HepG2 (cell line): ENCODE data around the gene BRD2. TPM values are rescaled to one million over a fixed set of nuclear protein-coding genes. Genes with fewer than 3 reads are reported as not detected.

Experiments used
- FOXA3 ChIP-seq: IDR thresholded peaks from 2 replicates; pipeline ENCODE4 v1.6.1; 2016; ENCODE audit warnings: missing genetic modification reagents, missing compliant biosample characterization
- KDM2A ChIP-seq: sonication (generic); formaldehyde crosslinking; IDR thresholded peaks from 2 replicates; pipeline ENCODE4 v1.4.0; 2020; ENCODE audit warnings: low read depth, missing genetic modification reagents, borderline replicate concordance
- MEIS1 ChIP-seq: sonication (generic); formaldehyde crosslinking; IDR thresholded peaks from 2 replicates; pipeline ENCODE4 v1.9.0; 2021; ENCODE audit warnings: mild to moderate bottlenecking, missing genetic modification reagents, moderate library complexity, borderline replicate concordance
- MIXL1 ChIP-seq: IDR thresholded peaks from 2 replicates; pipeline ENCODE4 v1.6.1; 2016
- NFE2L1 ChIP-seq: sonication (generic); formaldehyde crosslinking; IDR thresholded peaks from 2 replicates; pipeline ENCODE4 v1.4.0; 2020; ENCODE audit warnings: missing genetic modification reagents, mild to moderate bottlenecking, borderline replicate concordance
- POGZ ChIP-seq: sonication (generic); formaldehyde crosslinking; IDR thresholded peaks from 2 replicates; pipeline ENCODE4 v1.4.0; 2020; ENCODE audit warnings: mild to moderate bottlenecking, missing genetic modification reagents
- SPEN ChIP-seq: sonication (generic); formaldehyde crosslinking; IDR thresholded peaks from 2 replicates; pipeline ENCODE4 v1.5.1; 2020; ENCODE audit warnings: low read depth, mild to moderate bottlenecking, missing genetic modification reagents
- XRCC5 ChIP-seq: fragments of 200-400 bp; formaldehyde crosslinking; optimal IDR thresholded peaks from 2 replicates; pipeline ENCODE3; 2017; ENCODE audit warnings: mild to moderate bottlenecking, low read length
- ZNF337 ChIP-seq: sonication (generic); formaldehyde crosslinking; IDR thresholded peaks from 2 replicates; pipeline ENCODE4 v1.5.1; 2020; ENCODE audit warnings: missing genetic modification reagents, low read depth, mild to moderate bottlenecking, borderline replicate concordance
- ZNF432 ChIP-seq: sonication (generic); formaldehyde crosslinking; IDR thresholded peaks from 2 replicates; pipeline ENCODE4 v1.5.0; 2020; ENCODE audit warnings: missing genetic modification reagents, mild to moderate bottlenecking, borderline replicate concordance
- polyA plus RNA-seq, 8 experiments: library from polyadenylated mRNA; depleted of rRNA in 3 of 8; stranded (reverse) in 7 of 8; unstranded in 1 of 8; fragments of >200 nt; fragmentation: Illumina TruSeq in 4 of 8; extraction: Trizol in 4 of 8; gene quantifications; 2 replicates each; pipeline versions ENCODE4 v1.2.1 to v1.2.3, GENCODE V29; 2011 to 2016; ENCODE audit warnings: low read depth in 4 of 8, missing spikeins in 1 of 8, mixed read lengths in 1 of 8; ENCODE audit not compliant: insufficient read depth in 1 of 8
- total RNA-seq, 5 experiments: library from RNA; depleted of rRNA; stranded (reverse); fragments of >200 nt; fragmentation: Illumina TruSeq; extraction: Trizol; gene quantifications; 2 replicates each; pipeline ENCODE4 v1.2.3, GENCODE V29; 2016; ENCODE audit warnings: low read depth in 1 of 5
- TF ChIP-seq, protein P1 (sequence below): IDR thresholded peaks from 2 replicates; pipeline ENCODE4 v1.4.0; 2020; ENCODE audit warnings: mild to moderate bottlenecking, missing genetic modification reagents
- TF ChIP-seq, protein P2 (sequence below): IDR thresholded peaks from 2 replicates; pipeline ENCODE4 v1.6.1; 2016; ENCODE audit warnings: mild to moderate bottlenecking

BRD2 gene
- total and polyA plus RNA-seq, 2 of the 13 experiments (the other 11 are each of a cell fraction or from before 2014, with no cell fraction given) = 143 to 202 TPM

DNA sequence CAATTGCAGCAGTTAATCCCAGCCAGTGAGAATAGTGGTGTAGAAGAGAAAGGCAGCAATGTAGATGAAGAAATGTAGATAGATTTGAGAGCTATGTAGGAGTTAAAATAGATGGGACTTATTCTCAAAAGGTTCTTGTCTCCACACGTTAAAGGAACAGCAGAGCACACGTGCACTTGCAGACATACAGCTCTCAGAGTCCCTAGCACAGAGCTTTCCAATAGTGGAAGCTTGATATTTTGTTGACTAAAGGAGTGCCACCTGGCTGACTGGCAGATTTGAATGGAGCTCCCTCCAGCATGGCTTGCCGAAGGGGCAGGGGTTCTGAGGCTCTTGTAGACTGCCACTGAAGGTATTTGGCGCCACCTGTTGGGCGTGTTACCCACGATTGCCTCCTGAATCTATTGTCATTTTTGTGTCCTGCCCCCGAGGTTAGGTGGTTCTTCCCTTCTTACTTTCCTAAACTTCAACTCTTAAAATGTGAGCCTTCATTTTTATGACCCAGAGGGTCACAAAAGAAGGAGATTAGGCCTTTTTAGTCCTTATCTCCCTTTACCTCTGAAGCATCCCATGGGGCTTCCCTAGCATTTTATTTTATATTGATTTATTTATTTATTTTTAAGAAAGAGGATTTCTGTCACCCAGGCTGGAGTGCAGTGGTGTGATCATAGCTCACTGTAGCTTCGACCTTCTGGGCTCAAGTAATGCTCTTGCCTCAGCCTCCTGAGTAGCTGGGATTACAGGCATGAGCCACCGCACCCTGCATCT lies 16.4 kb downstream of the BRD2 start (continued):
- TF ChIP-seq FOXA3 (CRISPR knock-in tag) (peak; percentile 34; the same call in 1 of the 2 replicates), KDM2A (peak; percentile 30; the same call in 1 of the 2 replicates), MIXL1 (CRISPR knock-in tag) (0 out of 2 replicates have a peak, but pooled peaks have one; percentile 35), XRCC5 (peak; percentile 43), POGZ (peak; percentile 23; the same call in 1 of the 2 replicates), SPEN (CRISPR knock-in tag) (0 out of 2 replicates have a peak, but pooled peaks have one; percentile 40), NFE2L1 (no peak), MEIS1 (CRISPR knock-in tag) (no peak), ZNF337 (no peak), ZNF432 (CRISPR knock-in tag) (no peak)
- TF ChIP-seq, protein P1, sequence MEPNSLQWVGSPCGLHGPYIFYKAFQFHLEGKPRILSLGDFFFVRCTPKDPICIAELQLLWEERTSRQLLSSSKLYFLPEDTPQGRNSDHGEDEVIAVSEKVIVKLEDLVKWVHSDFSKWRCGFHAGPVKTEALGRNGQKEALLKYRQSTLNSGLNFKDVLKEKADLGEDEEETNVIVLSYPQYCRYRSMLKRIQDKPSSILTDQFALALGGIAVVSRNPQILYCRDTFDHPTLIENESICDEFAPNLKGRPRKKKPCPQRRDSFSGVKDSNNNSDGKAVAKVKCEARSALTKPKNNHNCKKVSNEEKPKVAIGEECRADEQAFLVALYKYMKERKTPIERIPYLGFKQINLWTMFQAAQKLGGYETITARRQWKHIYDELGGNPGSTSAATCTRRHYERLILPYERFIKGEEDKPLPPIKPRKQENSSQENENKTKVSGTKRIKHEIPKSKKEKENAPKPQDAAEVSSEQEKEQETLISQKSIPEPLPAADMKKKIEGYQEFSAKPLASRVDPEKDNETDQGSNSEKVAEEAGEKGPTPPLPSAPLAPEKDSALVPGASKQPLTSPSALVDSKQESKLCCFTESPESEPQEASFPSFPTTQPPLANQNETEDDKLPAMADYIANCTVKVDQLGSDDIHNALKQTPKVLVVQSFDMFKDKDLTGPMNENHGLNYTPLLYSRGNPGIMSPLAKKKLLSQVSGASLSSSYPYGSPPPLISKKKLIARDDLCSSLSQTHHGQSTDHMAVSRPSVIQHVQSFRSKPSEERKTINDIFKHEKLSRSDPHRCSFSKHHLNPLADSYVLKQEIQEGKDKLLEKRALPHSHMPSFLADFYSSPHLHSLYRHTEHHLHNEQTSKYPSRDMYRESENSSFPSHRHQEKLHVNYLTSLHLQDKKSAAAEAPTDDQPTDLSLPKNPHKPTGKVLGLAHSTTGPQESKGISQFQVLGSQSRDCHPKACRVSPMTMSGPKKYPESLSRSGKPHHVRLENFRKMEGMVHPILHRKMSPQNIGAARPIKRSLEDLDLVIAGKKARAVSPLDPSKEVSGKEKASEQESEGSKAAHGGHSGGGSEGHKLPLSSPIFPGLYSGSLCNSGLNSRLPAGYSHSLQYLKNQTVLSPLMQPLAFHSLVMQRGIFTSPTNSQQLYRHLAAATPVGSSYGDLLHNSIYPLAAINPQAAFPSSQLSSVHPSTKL (CRISPR knock-in tag) = 0 out of 2 replicates have a peak, but pooled peaks have one; percentile 32
- TF ChIP-seq, protein P2, sequence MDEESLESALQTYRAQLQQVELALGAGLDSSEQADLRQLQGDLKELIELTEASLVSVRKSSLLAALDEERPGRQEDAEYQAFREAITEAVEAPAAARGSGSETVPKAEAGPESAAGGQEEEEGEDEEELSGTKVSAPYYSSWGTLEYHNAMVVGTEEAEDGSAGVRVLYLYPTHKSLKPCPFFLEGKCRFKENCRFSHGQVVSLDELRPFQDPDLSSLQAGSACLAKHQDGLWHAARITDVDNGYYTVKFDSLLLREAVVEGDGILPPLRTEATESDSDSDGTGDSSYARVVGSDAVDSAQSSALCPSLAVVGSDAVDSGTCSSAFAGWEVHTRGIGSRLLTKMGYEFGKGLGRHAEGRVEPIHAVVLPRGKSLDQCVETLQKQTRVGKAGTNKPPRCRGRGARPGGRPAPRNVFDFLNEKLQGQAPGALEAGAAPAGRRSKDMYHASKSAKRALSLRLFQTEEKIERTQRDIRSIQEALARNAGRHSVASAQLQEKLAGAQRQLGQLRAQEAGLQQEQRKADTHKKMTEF (CRISPR knock-in tag) = 0 out of 2 replicates have a peak, but pooled peaks have one; percentile 34
